Heart right ventricle (tissue), 16 donors: ENCODE data around the gene LILRB3. TPM values are rescaled to one million over a fixed set of nuclear protein-coding genes. Genes with fewer than 3 reads are reported as not detected.
"Not testable (repeated sequence)": the region's sequence is repeated elsewhere in the genome, so short reads cannot be mapped to it uniquely, and the experiment has no call there.

Experiments used
- ATAC-seq, 8 donors: fragments of 200-7000 bp; cut with Tn5 transposase; one replicate each; pipeline ENCODE4 v1.9.1; 2020; ENCODE audit warnings: mild to moderate bottlenecking in 8 of 8, moderate library complexity in 8 of 8, moderate number of reproducible peaks in 1 of 8
- DNase-seq, 2 donors: peaks; one replicate each; pipeline ENCODE4 v3.0.0-alpha.2; 2020
- H3K27ac ChIP-seq, 10 donors: fragments of 200-600 bp; sonication (generic) in 2 of 10; one replicate each; pipeline versions ENCODE4 v1.5.0 to v1.8.0; 2020 to 2022; ENCODE audit warnings: mild to moderate bottlenecking in 3 of 10
- H3K27me3 ChIP-seq, 7 donors: fragments of 200-600 bp; one replicate each; pipeline ENCODE4 v1.8.0; 2021 to 2022; ENCODE audit warnings: mild to moderate bottlenecking in 2 of 7
- H3K36me3 ChIP-seq, 9 donors: fragments of 200-600 bp; sonication (generic) in 1 of 9; one replicate each; pipeline versions ENCODE4 v1.5.0 to v1.8.0; 2020 to 2022; ENCODE audit warnings: mild to moderate bottlenecking in 2 of 9
- H3K4me1 ChIP-seq, 9 donors: fragments of 200-600 bp; sonication (generic) in 1 of 9; one replicate each; pipeline versions ENCODE4 v1.5.0 to v1.8.0; 2020 to 2022; ENCODE audit warnings: mild to moderate bottlenecking in 4 of 9
- H3K4me3 ChIP-seq, 10 donors: fragments of 200-600 bp; sonication (generic) in 2 of 10; one replicate each; pipeline versions ENCODE4 v1.5.0 to v1.8.0; 2020 to 2022; ENCODE audit warnings: mild to moderate bottlenecking in 7 of 10, moderate library complexity in 2 of 10
- H3K9me3 ChIP-seq, 11 donors: fragments of 200-600 bp in 10 of 11; sonication (generic) in 2 of 11; one replicate each; pipeline versions ENCODE4 v1.5.0 to v1.8.0; 2013 to 2022; ENCODE audit warnings: mild to moderate bottlenecking in 2 of 11, control low read depth in 1 of 11, moderate library complexity in 1 of 11
- WGBS, 2 donors: extraction: QIAGEN DNeasy Blood & Tissue Kit; methylation state at CpG; one replicate each; pipeline ENCODE4 v1.1.7; 2013; ENCODE audit warnings: inconsistent platforms in 1 of 2; 5-methylcytosine and 5-hydroxymethylcytosine counted together
- intact Hi-C, 10 donors: fragments of 100-400 bp; cut with DNase I; formaldehyde crosslinking; loops; one replicate each; pipeline versions ENCODE4 v1.11.1 to v1.14.2; 2022
- polyA plus RNA-seq, 2 donors: library from polyadenylated mRNA; stranded (reverse); fragments of 200-250 nt; gene quantifications; one replicate each; pipeline ENCODE4 v1.2.3, GENCODE V29; 2013
- total RNA-seq, 10 donors: library from RNA; stranded (reverse); fragmentation: NEBNext Ultra II Directional in 3 of 10; extraction: Animal tissue kit (Norgen Biotek cat#: 25700) in 3 of 10; gene quantifications; one replicate each; pipeline versions ENCODE4 v1.2.1 to v1.2.4, GENCODE V29; 2021 to 2023
- TF ChIP-seq, protein P1 (sequence below), 9 donors: fragments of 200-600 bp; sonication (generic) in 2 of 9; IDR thresholded peaks; one replicate each; pipeline versions ENCODE4 v1.5.0 to v1.8.0; 2021 to 2022; ENCODE audit warnings: antibody characterized with exemption in 9 of 9, mild to moderate bottlenecking in 5 of 9, moderate library complexity in 1 of 9
- donor health status: Arrhythmogenic right ventricular cardiomyopathy.
- donor health status: ischemic (EF 13 %, LVEDD 7.1; RV severe dilation, severe dysfunction).
- donor health status: healthy with polysubstance abuse.
- donor health status: DM: no; HTN: yes; CAD: no.
- donor health status: DM: no; HTN: no; CAD: no.
- donor health status: ischemic (EF 25% LVEDD 6.9; RV normal size, moderate dysfunction).
- donor health status: ischemic (EF 25% LVEDD 5.7; RV mildly dilated, moderate dysfunction).
- donor health status: healthy.
- donor health status: DM: yes; HTN: yes; CAD: no.
- donor health status: Ischemic cardiomyopathy.
- donor health status: ischemic (EF 35%, LVEDD 5.7; RV mildly dilated, moderate dysfunction).
- donor health status: nonischemic (EF 11% LVEDD 7.7; RV severe dilation, severe dysfunction).
- donor health status: DM: yes; HTN: yes; CAD: no.
- donor health status: PGD.
- donor health status: ischemic (EF 29% LVEDD 5.4; RV normal size, mild dysfunction).
- donor health status: nonischemic (EF 23%, LVEDD 6.1; RV moderate dilation, normal function).

Gene LILRB3
- total and polyA plus RNA-seq, 12 donors: 0.71 to 18.3 (median 2.3) TPM

DNA sequence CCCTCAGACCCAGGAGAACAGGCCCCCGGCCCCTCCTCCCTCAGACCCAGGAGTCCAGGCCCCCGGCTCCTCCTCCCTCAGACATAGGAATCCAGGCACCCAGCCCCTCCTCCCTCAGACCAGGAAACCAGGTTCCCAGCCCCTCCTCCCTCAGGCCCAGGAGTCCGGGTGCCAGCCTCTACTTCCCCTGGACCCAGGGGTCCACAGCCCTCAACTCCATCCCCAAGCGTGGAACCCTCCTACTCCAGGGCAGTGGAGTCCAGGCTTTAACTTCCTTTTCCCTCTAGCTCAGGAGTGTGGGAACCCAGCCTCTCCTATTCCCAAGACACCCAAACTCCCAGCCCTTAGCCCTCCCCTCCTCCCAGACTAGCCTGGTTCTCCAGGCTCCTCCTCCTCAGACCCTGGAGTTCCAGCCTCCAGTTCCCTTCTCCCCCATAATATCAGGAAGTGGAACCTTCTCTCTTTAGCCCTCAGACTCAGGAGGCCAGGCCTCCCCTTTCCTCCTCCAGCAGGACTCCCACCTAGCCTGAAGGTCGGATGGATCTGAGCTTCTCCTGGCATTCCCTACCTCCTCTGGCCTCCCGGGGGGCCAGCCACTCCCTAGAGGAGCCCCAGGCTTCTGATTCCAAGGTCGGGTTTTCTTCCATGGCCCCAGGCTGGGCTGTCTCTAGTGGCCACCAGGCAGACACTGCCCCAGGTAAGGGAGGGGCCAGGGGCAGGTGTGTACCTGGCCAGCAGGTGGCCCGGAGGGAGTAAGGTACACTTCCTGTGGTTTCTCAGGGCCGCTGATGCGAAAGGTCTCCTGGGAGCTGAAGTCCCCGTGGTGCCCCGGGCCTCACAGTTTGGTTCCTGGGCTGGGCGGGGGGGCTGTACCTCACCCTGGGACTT, 50.1 kb downstream of the LILRB3 start, which contains the start of gene TMC4:
Gene TMC4, minus strand, starts transcription at position 690 of the 888 bp plus-strand sequence. Its CDS starts 43 bp downstream, at position 647.
- peak within 1 kb of the TSS in 7 of 10 donors; percentile 15 to 48 (median 38) for H3K4me3 ChIP-seq
- 12 to 20% methylated on average over 13 of the region's 13 CpGs for WGBS, 2 donors
- H3K36me3 ChIP-seq: peaks cover 0 to 20% (median 0%) of the 10 kb centered on the region in 9 donors
- H3K27ac ChIP-seq: peak within 1 kb of the TSS in 9 of 10 donors; percentile 32 to 75 (median 56)
- DNase-seq: peak in 1 of 2 donors; percentile 54
- intact Hi-C loops: loop anchor here in 1 of 10 donors (5.0 kb wide), 1 partner anchor 60 kb away; no protein-coding TSS in a partner anchor
- ATAC-seq: peak in 7 of 8 donors; percentile 38 to 77 (median 66)
- H3K9me3 ChIP-seq: no peaks in the 10 kb centered on the region
- H3K27me3 ChIP-seq: peaks cover 0 to 20% (median 12%) of the 10 kb centered on the region in 7 donors
- peaks cover 0 to 13% (median 6%) of the 10 kb centered on the region in 9 donors for H3K4me1 ChIP-seq
- TF ChIP-seq, protein P1, sequence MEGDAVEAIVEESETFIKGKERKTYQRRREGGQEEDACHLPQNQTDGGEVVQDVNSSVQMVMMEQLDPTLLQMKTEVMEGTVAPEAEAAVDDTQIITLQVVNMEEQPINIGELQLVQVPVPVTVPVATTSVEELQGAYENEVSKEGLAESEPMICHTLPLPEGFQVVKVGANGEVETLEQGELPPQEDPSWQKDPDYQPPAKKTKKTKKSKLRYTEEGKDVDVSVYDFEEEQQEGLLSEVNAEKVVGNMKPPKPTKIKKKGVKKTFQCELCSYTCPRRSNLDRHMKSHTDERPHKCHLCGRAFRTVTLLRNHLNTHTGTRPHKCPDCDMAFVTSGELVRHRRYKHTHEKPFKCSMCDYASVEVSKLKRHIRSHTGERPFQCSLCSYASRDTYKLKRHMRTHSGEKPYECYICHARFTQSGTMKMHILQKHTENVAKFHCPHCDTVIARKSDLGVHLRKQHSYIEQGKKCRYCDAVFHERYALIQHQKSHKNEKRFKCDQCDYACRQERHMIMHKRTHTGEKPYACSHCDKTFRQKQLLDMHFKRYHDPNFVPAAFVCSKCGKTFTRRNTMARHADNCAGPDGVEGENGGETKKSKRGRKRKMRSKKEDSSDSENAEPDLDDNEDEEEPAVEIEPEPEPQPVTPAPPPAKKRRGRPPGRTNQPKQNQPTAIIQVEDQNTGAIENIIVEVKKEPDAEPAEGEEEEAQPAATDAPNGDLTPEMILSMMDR (IDR thresholded peaks at IDR 0.05): no peak

DNA sequence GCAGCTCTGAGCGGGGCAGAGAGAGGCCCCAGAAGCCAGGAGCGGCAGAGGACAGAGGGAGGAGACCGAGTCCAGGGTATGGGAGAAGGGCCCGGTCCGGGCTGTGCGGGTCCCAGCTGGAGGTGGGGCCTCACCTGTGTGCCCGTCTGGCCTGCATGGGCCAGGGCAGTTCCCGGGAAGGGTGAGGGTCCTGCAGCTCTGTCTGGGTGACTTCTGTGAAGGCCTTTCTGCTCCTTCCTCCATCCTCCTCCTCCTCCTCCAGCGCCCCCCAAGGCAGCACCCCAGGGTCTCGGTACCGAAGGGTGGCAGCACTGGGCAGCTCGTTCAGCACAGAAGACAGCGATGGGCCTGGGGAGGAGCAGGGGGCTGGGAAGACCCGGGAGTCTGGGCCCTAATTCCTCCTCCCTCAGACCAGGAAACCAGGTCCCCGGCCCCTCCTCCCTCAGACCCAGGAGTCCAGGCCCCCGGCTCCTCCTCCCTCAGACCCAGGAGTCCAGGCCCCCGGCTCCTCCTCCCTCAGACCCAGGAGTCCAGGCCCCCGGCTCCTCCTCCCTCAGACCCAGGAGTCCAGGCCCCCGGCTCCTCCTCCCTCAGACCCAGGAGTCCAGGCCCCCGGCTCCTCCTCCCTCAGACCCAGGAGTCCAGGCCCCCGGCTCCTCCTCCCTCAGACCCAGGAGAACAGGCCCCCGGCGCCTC, 50.9 kb downstream of the LILRB3 start:
- peak overlapping the region in 3 of 10 donors; percentile 19 to 72 (median 62) for H3K27ac ChIP-seq
- not testable (repeated sequence) for ATAC-seq, DNase-seq, H3K9me3 ChIP-seq
- intact Hi-C loops: loop anchor here in 2 of 10 donors (2.0 to 5.0 kb wide), 2 partner anchors 59 to 60 kb away; no protein-coding TSS in a partner anchor
- 70 to 79% methylated on average over 17 to 18 of the region's 23 CpGs for WGBS, 2 donors
- peak overlapping the region in 6 of 10 donors; percentile 4 to 48 (median 12) for H3K4me3 ChIP-seq
- H3K27me3 ChIP-seq: peaks cover 0 to 28% (median 15%) of the 10 kb centered on the region in 7 donors
- H3K4me1 ChIP-seq: peaks cover 0 to 13% (median 6%) of the 10 kb centered on the region in 9 donors
- H3K36me3 ChIP-seq: peaks cover 0 to 12% (median 0%) of the 10 kb centered on the region in 9 donors

GRCh38 chr19:54169149-54169740, 53.6 kb downstream of the LILRB3 start:
- intact Hi-C loops: loop anchor here in 3 of 10 donors (2.0 to 5.0 kb wide), 2 partner anchors 62 to 63 kb away; no protein-coding TSS in a partner anchor
- Histone ChIP-seq H3K27ac (no peak overlapping the region), H3K4me1 (peaks cover 2 to 19% (median 11%) of the 10 kb centered on the region in 9 donors), H3K36me3 (no peaks in the 10 kb centered on the region), H3K4me3 (no peak overlapping the region), H3K9me3 (no peaks in the 10 kb centered on the region), H3K27me3 (peaks cover 0 to 44% (median 24%) of the 10 kb centered on the region in 7 donors)
- DNase-seq: no peak
- TF ChIP-seq, protein P1 (IDR thresholded peaks at IDR 0.05): no peak
- WGBS, 2 donors: 88 to 90% methylated on average over 20 to 21 of the region's 21 CpGs
- ATAC-seq: no peak

GRCh38 chr19:54168174-54168917, 54.5 kb downstream of the LILRB3 start:
- TF ChIP-seq, protein P1 (IDR thresholded peaks at IDR 0.05): peak; percentile 79 to 93 (median 84)
- intact Hi-C loops: loop anchor here in 8 of 10 donors (1.0 to 5.0 kb wide), 3 partner anchors 62 to 64 kb away; no protein-coding TSS in a partner anchor
- H3K4me3 ChIP-seq: no peak overlapping the region
- DNase-seq (peak; percentile 92 to 96), ATAC-seq (peak; percentile 85 to 92 (median 89))
- WGBS, 2 donors: 26 to 27% methylated on average over 25 of the region's 25 CpGs
- peaks cover 2 to 25% (median 11%) of the 10 kb centered on the region in 9 donors for H3K4me1 ChIP-seq
- no peaks in the 10 kb centered on the region for H3K36me3 ChIP-seq
- no peaks in the 10 kb centered on the region for H3K9me3 ChIP-seq
- H3K27me3 ChIP-seq: peaks cover 0 to 43% (median 25%) of the 10 kb centered on the region in 7 donors
- H3K27ac ChIP-seq: no peak overlapping the region
